T-helper 1 cell (primary cell): ENCODE measurements around the gene ERCC5.

Experiments
- DNase-seq, 5 donors: peaks; one replicate each; pipeline ENCODE4 v3.0.0-alpha.2; 2012 to 2020
- total RNA-seq, 4 donors: gene quantifications; one replicate each; lab custom pipeline; 2026; lab: John Stamatoyannopoulos, UW

Gene ERCC5
- total RNA-seq: 26.0 to 40.0 (median 31.6) reads per million in 4 donors

DNA sequence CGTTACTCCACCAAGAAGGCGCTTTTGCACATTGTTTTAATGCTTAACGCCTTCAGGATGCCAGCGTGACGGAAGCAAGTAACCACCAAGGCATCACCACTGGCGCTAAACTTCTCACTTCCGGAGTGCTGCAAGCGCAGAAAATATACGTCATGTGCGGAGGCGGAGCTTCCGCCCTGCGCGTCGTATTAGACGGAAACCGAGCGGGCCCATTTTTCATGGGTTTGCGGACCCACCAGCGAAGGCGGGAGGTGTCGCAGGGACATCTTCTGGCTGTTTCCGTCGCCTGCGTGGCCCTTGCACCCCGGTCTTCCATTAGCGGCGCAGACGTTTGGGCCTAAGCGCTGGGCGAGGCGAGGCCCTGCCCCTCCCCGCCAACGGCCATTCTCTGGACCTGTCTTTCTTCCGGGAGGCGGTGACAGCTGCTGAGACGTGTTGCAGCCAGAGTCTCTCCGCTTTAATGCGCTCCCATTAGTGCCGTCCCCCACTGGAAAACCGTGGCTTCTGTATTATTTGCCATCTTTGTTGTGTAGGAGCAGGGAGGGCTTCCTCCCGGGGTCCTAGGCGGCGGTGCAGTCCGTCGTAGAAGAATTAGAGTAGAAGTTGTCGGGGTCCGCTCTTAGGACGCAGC, at the start of gene ERCC5:
Gene ERCC5, plus strand, starts transcription at position 403 of the 631 bp plus-strand sequence. CDS start 235 bp downstream, outside the sequence.
- DNase-seq: peak; percentile 83 to 98 (median 90)

DNA sequence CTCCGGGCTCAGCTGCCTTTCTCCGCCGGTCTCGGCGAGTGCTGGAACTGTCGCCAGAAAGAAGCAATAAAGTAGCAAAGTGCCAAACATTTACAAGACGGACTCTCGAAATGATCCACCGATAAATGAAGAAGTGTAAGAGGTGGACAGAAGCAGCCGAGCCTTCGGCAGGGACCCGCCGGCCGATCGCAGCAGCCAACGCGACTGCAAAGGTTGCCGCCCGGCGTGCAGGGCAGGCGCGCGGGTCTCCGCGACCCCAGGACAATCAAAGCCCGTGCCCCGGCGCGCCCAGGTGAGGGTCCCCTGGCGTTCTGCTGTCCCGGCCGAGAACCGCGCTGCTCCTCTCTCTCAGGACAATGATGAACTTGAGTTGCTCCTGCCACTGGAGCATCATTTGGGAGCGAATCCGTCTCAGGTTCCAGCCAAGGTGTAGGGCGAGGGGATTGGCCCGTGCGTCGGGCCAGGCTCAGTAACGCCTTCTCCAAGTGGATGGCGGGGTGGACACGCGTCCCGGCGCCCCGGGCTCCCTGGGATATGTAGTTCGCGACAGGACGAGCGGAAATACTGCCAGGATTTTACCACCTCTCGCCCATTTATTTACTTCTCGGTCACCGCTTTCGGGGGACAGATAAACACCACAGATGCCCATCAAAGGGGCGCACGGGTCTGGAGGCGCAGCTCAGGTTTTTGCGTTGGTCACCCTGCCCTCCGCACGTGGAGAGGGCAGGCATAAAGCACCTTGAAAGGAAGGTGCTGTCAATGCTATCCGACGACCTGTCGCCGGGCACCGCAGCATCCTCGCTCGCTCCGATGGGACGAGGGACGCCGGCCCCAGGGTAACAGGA, 47.0 kb upstream of the ERCC5 start, which contains the start of the genes BIVM and POGLUT2:
Gene BIVM, plus strand, starts transcription at position 539 of the 845 bp plus-strand sequence. CDS start 8,149 bp downstream, outside the sequence.
Gene POGLUT2, minus strand, starts transcription at position 396 of the 845 bp plus-strand sequence. Its CDS starts 306 bp downstream, at position 90.
- peak; percentile 47 to 89 (median 58) for DNase-seq

DNA sequence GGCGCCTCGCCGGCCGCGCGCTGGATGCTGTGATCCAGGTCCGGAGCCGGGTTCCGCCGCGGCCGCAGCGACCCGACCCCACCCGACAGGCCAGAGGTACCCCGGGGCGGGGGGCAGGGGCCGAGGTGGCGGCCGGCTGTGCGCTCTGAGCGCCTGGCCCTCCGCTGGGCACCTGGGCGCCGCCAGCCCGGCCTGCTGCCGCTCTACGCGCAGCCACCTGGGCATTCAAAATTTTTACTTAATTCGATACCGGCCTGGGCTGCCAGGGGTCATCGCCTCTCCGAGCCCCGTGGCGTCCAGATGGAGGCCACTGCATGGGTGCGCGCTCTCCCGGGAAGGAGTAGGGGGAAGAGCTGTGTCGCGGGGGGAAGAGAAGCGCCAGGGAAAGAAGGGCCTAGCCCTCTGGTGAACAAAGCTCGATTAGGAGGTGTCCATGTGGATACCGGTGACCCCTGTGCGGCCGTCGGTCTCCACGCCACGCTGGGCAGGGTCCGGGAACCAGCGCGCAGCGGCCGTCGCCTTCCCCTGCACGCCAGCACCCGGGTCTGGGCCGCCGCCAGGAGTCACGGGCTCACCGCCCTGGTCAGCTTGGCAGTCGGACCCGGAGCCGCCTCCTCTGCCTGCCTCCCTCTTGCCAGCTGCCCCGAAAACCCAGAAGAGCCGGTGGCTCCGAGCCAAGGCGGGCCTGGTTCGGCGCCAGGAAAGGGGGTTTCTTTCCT, 46.2 kb upstream of the ERCC5 start:
- DNase-seq: no peak

- DNase-seq: peak; percentile 60 to 85 (median 69)
Measured at GRCh38 chr13:102800145-102801041, 45.4 kb upstream of the ERCC5 start.

DNA sequence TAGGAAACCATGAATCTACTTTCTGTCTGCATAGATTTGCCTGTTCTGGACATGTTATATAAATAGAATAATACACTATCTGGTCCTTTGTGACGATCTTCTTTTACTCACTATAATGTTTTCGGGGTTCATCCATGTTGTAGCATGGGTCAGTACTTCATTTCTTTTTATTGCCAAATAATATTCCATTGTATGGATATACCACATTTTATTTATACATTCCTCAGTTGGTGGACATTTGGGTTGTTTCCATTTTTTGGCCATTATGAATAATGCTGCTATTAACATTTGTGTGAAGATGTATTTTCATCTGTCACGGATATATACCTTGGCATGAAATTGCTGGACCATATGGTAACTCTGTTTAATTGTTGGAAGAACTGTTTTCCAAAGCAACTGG, 40.2 kb upstream of the ERCC5 start:
- DNase-seq: no peak

DNA sequence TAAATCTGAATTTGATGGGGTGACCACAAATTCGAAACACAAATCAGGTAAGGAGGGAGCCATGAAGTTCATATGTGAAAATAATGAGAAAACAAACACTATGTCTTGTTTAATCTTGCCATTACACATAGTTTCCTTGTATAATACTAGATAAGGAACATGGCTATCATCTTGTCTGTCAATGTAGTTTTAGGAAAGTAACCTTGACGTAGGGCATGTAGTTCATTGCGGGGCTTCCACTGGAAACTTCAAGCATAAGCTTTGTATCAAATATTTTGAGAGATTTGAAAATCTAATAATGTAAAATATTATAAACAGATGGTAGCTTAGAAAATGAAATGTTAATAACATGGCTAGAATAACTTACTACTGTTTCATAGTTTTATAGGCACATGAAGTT, 38.1 kb upstream of the ERCC5 start:
- no peak for DNase-seq

DNA sequence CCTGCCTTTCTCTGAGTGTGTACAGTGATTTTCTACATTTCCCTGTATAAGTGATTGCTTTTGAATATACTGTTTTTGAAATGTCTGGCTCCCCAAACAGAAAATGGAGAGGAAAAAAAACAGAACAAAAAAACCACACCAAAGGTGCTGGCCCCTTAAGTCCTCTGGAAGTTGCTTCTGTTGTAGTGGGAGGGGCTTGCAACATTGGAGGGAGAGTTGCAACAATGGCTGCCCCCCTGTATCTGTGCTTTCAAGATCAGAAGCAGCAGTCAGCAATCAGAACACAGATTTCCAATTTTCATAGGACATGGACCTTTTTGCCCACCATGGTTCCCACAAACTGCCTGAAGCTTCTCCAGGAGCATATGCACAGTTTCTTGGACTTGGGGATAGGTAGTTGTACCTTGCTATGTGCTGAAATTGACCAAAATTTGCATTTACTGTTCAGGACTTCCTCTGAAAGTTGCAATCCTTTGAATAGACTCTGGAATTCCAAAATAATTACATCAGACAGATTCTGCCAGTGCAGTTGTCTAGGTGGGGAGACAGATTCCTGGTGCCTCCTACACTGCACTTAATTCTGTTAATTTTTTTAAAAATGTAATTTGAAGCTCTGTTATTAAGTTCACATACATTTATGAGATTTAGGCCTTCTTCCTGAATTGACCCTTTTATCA, 33.1 kb upstream of the ERCC5 start:
- DNase-seq: no peak

GRCh38 chr13:102814025-102814607, 31.7 kb upstream of the ERCC5 start:
- no peak for DNase-seq

- DNase-seq: no peak
Measured at GRCh38 chr13:102814793-102815192, 31.0 kb upstream of the ERCC5 start.

DNA sequence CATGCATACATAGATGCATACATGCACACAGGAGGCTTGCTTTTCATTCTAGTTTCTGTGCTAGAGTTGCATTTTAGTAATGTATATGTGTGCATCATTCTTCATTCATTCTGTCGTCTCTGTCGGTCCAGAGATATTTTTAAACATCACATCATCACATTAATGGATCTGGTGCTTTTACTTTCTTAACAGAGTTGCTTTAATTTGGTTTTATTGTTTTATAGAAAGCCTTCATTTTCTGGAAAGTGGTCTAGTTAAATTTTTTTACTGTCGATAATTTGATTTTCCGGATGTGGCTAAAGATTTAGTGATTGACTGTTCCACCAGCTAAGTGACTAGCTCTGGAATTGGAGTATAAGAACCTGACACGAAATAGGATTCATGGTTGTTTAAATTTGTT, 30.0 kb upstream of the ERCC5 start:
- no peak for DNase-seq

GRCh38 chr13:102816708-102817107, 29.1 kb upstream of the ERCC5 start:
- no peak for DNase-seq

DNA sequence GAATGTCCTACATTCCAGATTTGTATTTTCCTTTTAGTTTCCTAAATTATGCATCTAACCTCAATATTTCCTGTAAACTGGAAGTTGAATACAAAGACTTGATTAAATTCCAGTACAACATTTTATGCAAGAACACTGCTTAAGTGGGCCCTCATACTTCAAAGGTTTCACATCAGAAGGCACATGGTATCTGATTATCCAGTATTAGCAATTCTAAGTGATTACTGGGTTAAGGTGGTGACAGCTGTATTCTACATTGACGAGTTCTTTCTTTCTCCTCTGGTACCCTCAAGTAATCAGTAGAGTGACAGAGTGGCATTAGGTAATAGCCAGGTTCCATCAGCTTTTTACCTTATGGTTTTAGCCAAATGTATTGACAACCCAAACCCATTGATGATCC, 28.6 kb upstream of the ERCC5 start:
- DNase-seq: no peak

- DNase-seq: no peak
Measured at GRCh38 chr13:102817907-102818306, 27.9 kb upstream of the ERCC5 start.

- no peak for DNase-seq
Measured at GRCh38 chr13:102825400-102825799, 20.4 kb upstream of the ERCC5 start.

- no peak for DNase-seq
Measured at GRCh38 chr13:102825921-102826706, 19.7 kb upstream of the ERCC5 start.

- no peak for DNase-seq
Measured at GRCh38 chr13:102830646-102831045, 15.2 kb upstream of the ERCC5 start.

DNA sequence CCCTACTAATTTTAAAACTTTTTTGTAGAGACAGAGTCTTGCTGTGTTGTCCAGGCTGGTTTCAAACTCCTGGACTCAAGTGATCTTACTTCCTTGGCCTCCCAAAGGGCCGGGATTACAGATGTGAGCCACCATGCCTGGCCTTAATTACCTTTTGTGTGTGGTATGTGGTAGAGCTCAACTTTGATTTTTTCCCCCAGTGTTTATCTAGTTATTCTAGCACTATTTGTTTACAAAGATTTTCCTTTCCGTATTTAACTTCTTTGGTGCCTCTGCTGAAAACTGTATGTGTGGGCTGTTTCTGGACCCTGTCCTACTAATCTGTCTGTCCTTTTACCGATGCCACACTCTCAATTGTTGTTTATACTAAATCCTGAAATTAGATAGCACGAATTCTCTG, 9.4 kb upstream of the ERCC5 start:
- no peak for DNase-seq

GRCh38 chr13:102838273-102838672, 7.6 kb upstream of the ERCC5 start:
- no peak for DNase-seq

- no peak for DNase-seq
Measured at GRCh38 chr13:102838982-102839381, 6.8 kb upstream of the ERCC5 start.

- DNase-seq: no peak
Measured at GRCh38 chr13:102839462-102839861, 6.4 kb upstream of the ERCC5 start.
